Peyer's patch (tissue), 4 donors: ENCODE measurements around the gene LTBP2.

Source experiments
- POLR2A ChIP-seq, 2 donors: fragments of 450-650 bp; IDR thresholded peaks; one replicate each; pipeline ENCODE4 v1.5.1; 2017; ENCODE audit warnings: antibody characterized with exemption in 2 of 2, mild to moderate bottlenecking in 2 of 2, moderate library complexity in 2 of 2
- TF ChIP-seq, protein P1 (sequence below), 6 experiments: fragments of 450-650 bp in 4 of 6; fragments of 200-600 bp in 2 of 6; sonication (generic) in 1 of 6; IDR thresholded peaks; one replicate each; pipeline ENCODE4 v1.5.1; 2017 to 2019; ENCODE audit warnings: antibody characterized with exemption in 6 of 6, mild to moderate bottlenecking in 3 of 6, moderate library complexity in 1 of 6

DNA sequence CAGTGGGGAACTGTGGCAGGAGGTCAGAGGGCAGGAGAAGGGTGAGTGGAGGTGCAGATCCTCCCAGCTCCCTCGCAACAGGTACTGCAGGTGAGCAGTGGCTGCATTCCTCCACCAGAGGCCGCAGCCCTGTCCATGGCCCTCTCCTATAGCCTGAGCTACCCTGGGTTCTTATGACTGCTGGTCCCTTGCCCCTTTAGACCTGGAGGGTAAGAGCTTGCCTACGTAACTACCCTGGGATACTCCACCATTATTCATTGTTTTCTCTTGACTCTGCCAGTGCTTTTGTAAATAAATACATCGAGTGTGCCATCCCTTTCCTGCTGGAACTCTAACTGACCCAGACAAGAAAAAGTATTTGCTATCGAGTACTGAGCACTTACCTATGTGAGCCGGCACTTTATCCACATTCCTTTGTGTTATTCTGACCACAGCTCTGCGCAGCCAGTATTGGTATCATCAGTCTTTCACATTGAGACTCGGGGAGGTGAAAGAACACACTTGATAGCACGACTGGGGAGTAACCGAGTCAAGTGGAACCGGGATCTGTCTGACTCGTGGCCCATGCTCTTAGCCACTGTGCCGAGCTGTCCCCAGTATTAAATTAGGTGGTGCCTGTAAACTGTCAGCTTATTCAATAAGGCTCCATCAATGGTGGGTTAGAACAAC is 38.5 kb downstream of the LTBP2 start:
- TF ChIP-seq, protein P1, sequence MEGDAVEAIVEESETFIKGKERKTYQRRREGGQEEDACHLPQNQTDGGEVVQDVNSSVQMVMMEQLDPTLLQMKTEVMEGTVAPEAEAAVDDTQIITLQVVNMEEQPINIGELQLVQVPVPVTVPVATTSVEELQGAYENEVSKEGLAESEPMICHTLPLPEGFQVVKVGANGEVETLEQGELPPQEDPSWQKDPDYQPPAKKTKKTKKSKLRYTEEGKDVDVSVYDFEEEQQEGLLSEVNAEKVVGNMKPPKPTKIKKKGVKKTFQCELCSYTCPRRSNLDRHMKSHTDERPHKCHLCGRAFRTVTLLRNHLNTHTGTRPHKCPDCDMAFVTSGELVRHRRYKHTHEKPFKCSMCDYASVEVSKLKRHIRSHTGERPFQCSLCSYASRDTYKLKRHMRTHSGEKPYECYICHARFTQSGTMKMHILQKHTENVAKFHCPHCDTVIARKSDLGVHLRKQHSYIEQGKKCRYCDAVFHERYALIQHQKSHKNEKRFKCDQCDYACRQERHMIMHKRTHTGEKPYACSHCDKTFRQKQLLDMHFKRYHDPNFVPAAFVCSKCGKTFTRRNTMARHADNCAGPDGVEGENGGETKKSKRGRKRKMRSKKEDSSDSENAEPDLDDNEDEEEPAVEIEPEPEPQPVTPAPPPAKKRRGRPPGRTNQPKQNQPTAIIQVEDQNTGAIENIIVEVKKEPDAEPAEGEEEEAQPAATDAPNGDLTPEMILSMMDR (IDR thresholded peaks at IDR 0.05), result peak in 1 of 6 experiments; percentile 16
- TF ChIP-seq POLR2A (IDR thresholded peaks at IDR 0.05), result no peak
